Measurements from ENCODE around the gene MBD2. TPM values are rescaled to one million over a fixed set of nuclear protein-coding genes. Genes with fewer than 3 reads are reported as not detected.

The MBD2 gene, protein sequence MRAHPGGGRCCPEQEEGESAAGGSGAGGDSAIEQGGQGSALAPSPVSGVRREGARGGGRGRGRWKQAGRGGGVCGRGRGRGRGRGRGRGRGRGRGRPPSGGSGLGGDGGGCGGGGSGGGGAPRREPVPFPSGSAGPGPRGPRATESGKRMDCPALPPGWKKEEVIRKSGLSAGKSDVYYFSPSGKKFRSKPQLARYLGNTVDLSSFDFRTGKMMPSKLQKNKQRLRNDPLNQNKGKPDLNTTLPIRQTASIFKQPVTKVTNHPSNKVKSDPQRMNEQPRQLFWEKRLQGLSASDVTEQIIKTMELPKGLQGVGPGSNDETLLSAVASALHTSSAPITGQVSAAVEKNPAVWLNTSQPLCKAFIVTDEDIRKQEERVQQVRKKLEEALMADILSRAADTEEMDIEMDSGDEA
- total RNA-seq (10 to 100 TPM; 26.9 to 44.7 (median 31.2) TPM), polyA plus RNA-seq (10 to 100 TPM; 16.0 to 23.4 (median 16.8) TPM)
- long read RNA-seq, donor 1, full-length matches to known transcripts = 28 of 31 reads
- long read RNA-seq, donor 1, partial matches to known transcripts = 1 of 31 reads
- long read RNA-seq, donor 1, other reads (novel, unspliced or antisense) = 2 of 31 reads
- long read RNA-seq, donor 2, full-length matches to known transcripts = 57 of 63 reads
- long read RNA-seq, donor 2, partial matches to known transcripts = 0 of 63 reads
- long read RNA-seq, donor 2, other reads (novel, unspliced or antisense) = 6 of 63 reads

GRCh38 chr18:54224379-54225014, at the start of gene MBD2:
MBD2 (minus strand) TSS chr18:54224669; CDS start chr18:54224559, 110 bp downstream.
- H3K27ac ChIP-seq = peak within 1 kb of the TSS; percentile 67
- WGBS, 3 donors = 0 to 1% (median 0%) methylated on average over 36 to 66 of the region's 66 CpGs
- intact Hi-C loops (cut with DNase I) = loop anchor here (1.0 to 5.0 kb wide), 2 partner anchors 43 to 45 kb away; partner anchors contain the start of gene POLI (in 2 of the 2)
- H3K9me3 ChIP-seq = no peaks in the 10 kb centered on the region
- peak; percentile 95 to 97 for DNase-seq
- peaks cover 19% of the 10 kb centered on the region for H3K4me1 ChIP-seq
- TF ChIP-seq CTCF (IDR thresholded peaks at IDR 0.05) = peak; percentile 12
- peak within 1 kb of the TSS; percentile 74 for H3K4me3 ChIP-seq
- no peaks in the 10 kb centered on the region for H3K36me3 ChIP-seq (ENCODE audit: insufficient read depth in 1 of 2, low read depth in 1 of 2)
- H3K27me3 ChIP-seq (ENCODE audit: insufficient read depth in 3 of 3, low read length in 2 of 3) = no peaks in the 10 kb centered on the region
- peak; percentile 99 to 100 (median 100) for ATAC-seq

GRCh38 chr18:54269893-54270844, 45.7 kb upstream of the MBD2 start:
- intact Hi-C loops (cut with DNase I) = loop anchor here (1.0 to 5.0 kb wide), 2 partner anchors 46 to 48 kb away; partner anchors contain the start of gene MBD2 (in 2 of the 2)
- peak; percentile 34 for TF ChIP-seq CTCF (IDR thresholded peaks at IDR 0.05)
- no peaks in the 10 kb centered on the region for H3K9me3 ChIP-seq
- H3K27me3 ChIP-seq (ENCODE audit: insufficient read depth in 3 of 3, low read length in 2 of 3) = no peaks in the 10 kb centered on the region
- ATAC-seq (peak; percentile 59 to 66 (median 60)), DNase-seq (no peak)
- 10 to 13% (median 10%) methylated on average over 25 to 27 of the region's 27 CpGs for WGBS, 3 donors
- H3K36me3 ChIP-seq (ENCODE audit: insufficient read depth in 1 of 2, low read depth in 1 of 2) = peaks cover 0 to 10% of the 10 kb centered on the region in 2 donors
- peaks cover 4% of the 10 kb centered on the region for H3K4me1 ChIP-seq
- peak overlapping the region; percentile 87 for H3K27ac ChIP-seq
- peak overlapping the region; percentile 76 for H3K4me3 ChIP-seq

GRCh38 chr18:54268751-54269150, 44.3 kb upstream of the MBD2 start:
- Histone ChIP-seq H3K27ac (peak overlapping the region; percentile 87), H3K36me3 (ENCODE audit: insufficient read depth in 1 of 2, low read depth in 1 of 2) (peaks cover 0 to 2% of the 10 kb centered on the region in 2 donors), H3K27me3 (ENCODE audit: insufficient read depth in 3 of 3, low read length in 2 of 3) (no peaks in the 10 kb centered on the region), H3K4me3 (peak overlapping the region; percentile 76), H3K9me3 (no peaks in the 10 kb centered on the region), H3K4me1 (peaks cover 4% of the 10 kb centered on the region)
- TF ChIP-seq CTCF (IDR thresholded peaks at IDR 0.05) = no peak
- peak in 2 of 4 donors; percentile 1 for ATAC-seq
- WGBS, 3 donors = 45 to 57% (median 48%) methylated on average over 6 of the region's 6 CpGs
- DNase-seq = no peak
- intact Hi-C loops (cut with DNase I) = loop anchor here (1.0 to 5.0 kb wide), 2 partner anchors 44 to 46 kb away; partner anchors contain the start of gene MBD2 (in 2 of the 2)

DNA sequence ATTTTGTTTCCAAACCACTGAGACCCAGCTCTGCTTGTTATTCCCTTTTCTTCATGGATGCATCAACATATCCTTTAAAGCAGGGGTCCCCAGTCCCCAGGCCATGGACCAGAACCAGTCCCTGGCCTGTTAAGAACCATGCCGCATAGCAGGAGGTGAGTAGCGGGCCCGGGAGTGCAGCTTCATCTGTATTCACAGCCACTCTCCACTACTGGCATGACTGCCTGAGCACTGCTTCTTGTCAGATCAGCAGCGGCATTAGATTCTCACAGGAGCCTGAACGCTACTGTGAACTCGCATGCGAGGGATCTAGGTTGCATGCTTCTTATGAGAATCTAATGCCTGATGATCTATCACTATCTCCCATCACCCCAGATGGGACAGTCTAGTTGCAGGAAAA, 43.2 kb upstream of the MBD2 start:
- TF ChIP-seq CTCF (IDR thresholded peaks at IDR 0.05) = no peak
- ATAC-seq (no peak), DNase-seq (no peak)
- Histone ChIP-seq H3K27me3 (ENCODE audit: insufficient read depth in 3 of 3, low read length in 2 of 3) (no peaks in the 10 kb centered on the region), H3K4me3 (no peak overlapping the region), H3K27ac (no peak overlapping the region), H3K9me3 (no peaks in the 10 kb centered on the region), H3K36me3 (ENCODE audit: insufficient read depth in 1 of 2, low read depth in 1 of 2) (no peaks in the 10 kb centered on the region), H3K4me1 (peaks cover 4% of the 10 kb centered on the region)
- WGBS, 3 donors = 83 to 91% (median 86%) methylated on average over 7 of the region's 7 CpGs
- intact Hi-C loops (cut with DNase I) = loop anchor here in 1 of 2 donors (5.0 kb wide), 1 partner anchor 45 kb away; the partner anchor contains the start of gene MBD2

Data from psoas muscle (tissue), 8 donors.